ENCODE measurements around the gene RFX7.
A peak's percentile ranks its signal among the peaks of the same experiment; 100 is the strongest.

RFX7 gene

DNA sequence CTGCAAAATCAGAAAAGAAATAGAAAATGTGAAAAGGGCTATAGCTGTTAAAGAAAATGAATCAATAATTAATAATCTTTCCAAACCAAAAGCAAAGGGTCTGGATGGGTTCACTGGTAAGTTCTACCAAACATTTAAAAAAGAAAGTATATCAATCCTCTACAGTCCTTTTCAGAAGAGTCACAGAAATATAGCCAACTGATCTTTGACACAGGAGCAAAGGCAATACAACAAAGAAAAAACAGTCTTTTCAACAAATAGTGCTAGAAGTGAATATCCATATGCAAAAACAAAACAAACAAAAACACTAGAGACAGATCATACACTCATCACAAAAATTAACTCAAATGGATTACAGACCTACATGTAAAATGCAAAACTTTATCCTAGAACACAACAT, 32.6 kb downstream of the RFX7 start:
- Histone ChIP-seq H3K36me3 (ENCODE audit: low read length) (peaks cover 19% of the 10 kb centered on the region; the same call in 1 of the 2 replicates), H2AFZ (ENCODE audit: low read depth, low read length, severe bottlenecking) (no peak overlapping the region), H3K9me3 (ENCODE audit: insufficient read depth, low read length) (no peaks in the 10 kb centered on the region), H4K20me1 (ENCODE audit: low read depth, low read length) (peaks cover 30% of the 10 kb centered on the region), H3K79me2 (ENCODE audit: insufficient read depth, low read length) (peaks cover 99% of the 10 kb centered on the region), H3K4me3 (ENCODE audit: insufficient read depth, low read length, poor library complexity, severe bottlenecking) (no peak overlapping the region), H3K9ac (ENCODE audit: low read length) (no peak overlapping the region), H3K9me2 (replicated peaks; ENCODE audit: insufficient read depth, low read length) (no peaks in the 10 kb centered on the region), H3K27ac (ENCODE audit: low read depth, low read length) (no peak overlapping the region), H3K4me2 (ENCODE audit: low read depth, low read length, poor library complexity, severe bottlenecking) (no peak overlapping the region), H3K27me3 (ENCODE audit: low read length) (no peaks in the 10 kb centered on the region), H3F3A (ENCODE audit: insufficient read depth) (peaks cover 19% of the 10 kb centered on the region)
- TF ChIP-seq EZH2phosphoT487 (conservative IDR thresholded peaks at IDR 0.05; ENCODE audit: low read length), result no peak
- TF ChIP-seq, protein P1, sequence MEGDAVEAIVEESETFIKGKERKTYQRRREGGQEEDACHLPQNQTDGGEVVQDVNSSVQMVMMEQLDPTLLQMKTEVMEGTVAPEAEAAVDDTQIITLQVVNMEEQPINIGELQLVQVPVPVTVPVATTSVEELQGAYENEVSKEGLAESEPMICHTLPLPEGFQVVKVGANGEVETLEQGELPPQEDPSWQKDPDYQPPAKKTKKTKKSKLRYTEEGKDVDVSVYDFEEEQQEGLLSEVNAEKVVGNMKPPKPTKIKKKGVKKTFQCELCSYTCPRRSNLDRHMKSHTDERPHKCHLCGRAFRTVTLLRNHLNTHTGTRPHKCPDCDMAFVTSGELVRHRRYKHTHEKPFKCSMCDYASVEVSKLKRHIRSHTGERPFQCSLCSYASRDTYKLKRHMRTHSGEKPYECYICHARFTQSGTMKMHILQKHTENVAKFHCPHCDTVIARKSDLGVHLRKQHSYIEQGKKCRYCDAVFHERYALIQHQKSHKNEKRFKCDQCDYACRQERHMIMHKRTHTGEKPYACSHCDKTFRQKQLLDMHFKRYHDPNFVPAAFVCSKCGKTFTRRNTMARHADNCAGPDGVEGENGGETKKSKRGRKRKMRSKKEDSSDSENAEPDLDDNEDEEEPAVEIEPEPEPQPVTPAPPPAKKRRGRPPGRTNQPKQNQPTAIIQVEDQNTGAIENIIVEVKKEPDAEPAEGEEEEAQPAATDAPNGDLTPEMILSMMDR (IDR thresholded peaks at IDR 0.05; ENCODE audit: insufficient read depth, low read length, poor library complexity, severe bottlenecking), result no peak

DNA sequence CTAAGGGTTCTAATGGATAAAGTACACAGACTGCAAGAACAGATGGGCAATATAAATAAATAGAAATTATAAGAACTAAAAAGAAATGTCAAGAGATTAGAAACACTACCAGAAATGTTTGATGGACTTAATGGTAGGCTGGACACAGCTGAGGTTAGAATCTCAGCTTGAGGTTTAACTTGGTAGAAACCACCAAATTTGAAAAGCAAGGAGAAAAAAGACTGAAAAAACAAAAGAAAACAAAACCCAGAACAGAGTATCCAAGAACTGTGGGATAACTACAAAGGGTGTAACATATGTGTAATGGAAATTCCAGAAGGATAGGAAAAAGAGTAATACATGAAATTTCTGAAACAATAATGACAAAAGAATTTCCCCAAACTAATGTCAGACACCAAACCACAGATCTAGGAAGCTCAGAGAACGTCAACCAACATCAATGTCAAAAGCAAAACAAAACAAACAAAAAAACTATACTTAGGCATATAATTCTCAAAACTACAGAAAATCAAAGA, 35.0 kb downstream of the RFX7 start:
- H4K20me1 ChIP-seq (ENCODE audit: low read depth, low read length), result peaks cover 33% of the 10 kb centered on the region
- H3K27ac ChIP-seq (ENCODE audit: low read depth, low read length), result peak overlapping the region; percentile 6; the same call in 1 of the 2 replicates

DNA sequence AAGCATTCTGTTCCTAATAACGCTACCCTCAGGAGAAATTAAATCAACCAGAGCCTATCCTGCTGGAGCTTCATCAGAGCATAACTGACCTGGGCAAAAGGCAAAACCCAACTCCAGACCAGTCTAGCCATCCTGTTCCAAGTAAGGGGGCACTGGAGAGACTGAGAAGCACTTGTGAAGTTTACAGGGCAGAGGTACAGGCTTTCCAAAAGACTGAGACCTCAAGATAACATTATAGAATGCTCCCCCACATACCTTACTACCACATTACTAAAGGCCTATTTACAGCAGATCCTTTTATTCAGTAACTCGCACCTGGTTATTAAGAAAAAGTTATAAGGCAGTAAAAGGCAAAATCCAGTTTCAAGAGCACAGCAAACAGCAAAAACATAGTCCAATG, 35.5 kb downstream of the RFX7 start:
- H3F3A ChIP-seq (ENCODE audit: insufficient read depth), result peaks cover 19% of the 10 kb centered on the region
- H3K4me3 ChIP-seq (ENCODE audit: insufficient read depth, low read length, poor library complexity, severe bottlenecking), result no peak overlapping the region
- no peaks in the 10 kb centered on the region for H3K9me3 ChIP-seq (ENCODE audit: insufficient read depth, low read length)
- H2AFZ ChIP-seq (ENCODE audit: low read depth, low read length, severe bottlenecking), result no peak overlapping the region
- peak overlapping the region; percentile 37 for H3K4me2 ChIP-seq (ENCODE audit: low read depth, low read length, poor library complexity, severe bottlenecking)
- peaks cover 33% of the 10 kb centered on the region for H4K20me1 ChIP-seq (ENCODE audit: low read depth, low read length)
- H3K9me2 ChIP-seq (replicated peaks; ENCODE audit: insufficient read depth, low read length), result no peaks in the 10 kb centered on the region
- no peak overlapping the region for H3K9ac ChIP-seq (ENCODE audit: low read length)
- TF ChIP-seq, protein P1 (IDR thresholded peaks at IDR 0.05; ENCODE audit: insufficient read depth, low read length, poor library complexity, severe bottlenecking), result no peak
- TF ChIP-seq EZH2phosphoT487 (conservative IDR thresholded peaks at IDR 0.05; ENCODE audit: low read length), result no peak
- peaks cover 15% of the 10 kb centered on the region; the same call in 1 of the 2 replicates for H3K36me3 ChIP-seq (ENCODE audit: low read length)
- peak overlapping the region; percentile 6 for H3K27ac ChIP-seq (ENCODE audit: low read depth, low read length)
- H3K27me3 ChIP-seq (ENCODE audit: low read length), result no peaks in the 10 kb centered on the region
- peaks cover 100% of the 10 kb centered on the region for H3K79me2 ChIP-seq (ENCODE audit: insufficient read depth, low read length)

More for the DNA sequence above, 35.0 kb downstream of the RFX7 start:
- Histone ChIP-seq H3F3A (ENCODE audit: insufficient read depth) (peaks cover 19% of the 10 kb centered on the region), H3K27me3 (ENCODE audit: low read length) (no peaks in the 10 kb centered on the region), H3K36me3 (ENCODE audit: low read length) (peaks cover 15% of the 10 kb centered on the region; the same call in 1 of the 2 replicates), H3K4me2 (ENCODE audit: low read depth, low read length, poor library complexity, severe bottlenecking) (peak overlapping the region; percentile 37), H3K9me2 (replicated peaks; ENCODE audit: insufficient read depth, low read length) (no peaks in the 10 kb centered on the region), H3K79me2 (ENCODE audit: insufficient read depth, low read length) (peaks cover 100% of the 10 kb centered on the region), H3K9me3 (ENCODE audit: insufficient read depth, low read length) (no peaks in the 10 kb centered on the region), H3K9ac (ENCODE audit: low read length) (no peak overlapping the region), H2AFZ (ENCODE audit: low read depth, low read length, severe bottlenecking) (no peak overlapping the region), H3K4me3 (ENCODE audit: insufficient read depth, low read length, poor library complexity, severe bottlenecking) (no peak overlapping the region)
- TF ChIP-seq, protein P1 (IDR thresholded peaks at IDR 0.05; ENCODE audit: insufficient read depth, low read length, poor library complexity, severe bottlenecking), result no peak

Data from SU-DHL-6 (cell line).